Gastrocnemius medialis (tissue), 4 donors: ENCODE measurements around the gene OPCML.

Source experiments
- CTCF ChIP-seq, 5 experiments: fragments of 450-650 bp in 3 of 5; fragments of 200-600 bp in 2 of 5; sonication (generic) in 2 of 5; IDR thresholded peaks in 4 of 5; conservative IDR thresholded peaks in 1 of 5; 1 replicate in 4 of 5; 2 replicates in 1 of 5; pipeline ENCODE4 v1.5.1; 2016 to 2019; ENCODE audit warnings: antibody characterized with exemption in 5 of 5, mild to moderate bottlenecking in 3 of 5, moderate library complexity in 3 of 5
- POLR2A ChIP-seq, 2 donors: fragments of 450-650 bp; IDR thresholded peaks; one replicate each; pipeline ENCODE4 v1.6.1; 2017; ENCODE audit warnings: antibody characterized with exemption in 2 of 2, mild to moderate bottlenecking in 2 of 2, moderate library complexity in 2 of 2

- no peak for TF ChIP-seq CTCF (IDR thresholded peaks at IDR 0.05 in 4 of 5, conservative IDR thresholded peaks at IDR 0.05 in 1 of 5)
- no peak for TF ChIP-seq POLR2A (IDR thresholded peaks at IDR 0.05)
Observed at GRCh38 chr11:132493801-132494200, 1038.5 kb downstream of the OPCML start.
